HEK293 (cell line): ENCODE measurements around the gene ACAD8.
"Not testable (repeated sequence)": the region's sequence is repeated elsewhere in the genome, so short reads cannot be mapped to it uniquely, and the experiment has no call there.

Experiments
- CTCF ChIP-seq: fragments of 450-650 bp; formaldehyde crosslinking; IDR thresholded peaks from 2 replicates; pipeline ENCODE4 v1.5.1; 2016; ENCODE audit warnings: missing biosample characterization, missing genetic modification characterization
- OVOL3 ChIP-seq: fragments of 450-650 bp; formaldehyde crosslinking; IDR thresholded peaks from 2 replicates; pipeline ENCODE4 v1.5.1; 2016; ENCODE audit warnings: missing biosample characterization, missing genetic modification characterization

- not testable (repeated sequence) for TF ChIP-seq CTCF, OVOL3 (tag by site-specific recombination)
These were observed 1.8 kb downstream of the ACAD8 start for GRCh38 chr11:134255184-134255561.
